GM12878 (cell line): ENCODE results near the gene ABHD14A. TPM values are rescaled to one million over a fixed set of nuclear protein-coding genes. Genes with fewer than 3 reads are reported as not detected.

Experiments
- ATAC-seq: fragments of 200-7000 bp; cut with Tn5 transposase; 3 replicates; pipeline ENCODE4 v1.9.1; 2020; ENCODE audit warnings: mild to moderate bottlenecking, moderate library complexity
- BruUV-seq: library from RNA; stranded (reverse); fragments of 400-500 nt; replicated peaks from 2 replicates; lab custom pipeline; 2021; lab: Mats Ljungman, UMichigan
- CTCF ChIA-PET: fragments of 300-600 bp; sonication (Branson Sonifier 250); formaldehyde crosslinking; extraction: SDS; loops from one replicate; lab custom pipeline; 2021; ENCODE audit warnings: inconsistent platforms; lab: Yijun Ruan, JAX
- POLR2A ChIA-PET: fragments of 350-600 bp; formaldehyde crosslinking; extraction: SDS; loops from one replicate; lab custom pipeline; 2021; ENCODE audit warnings: inconsistent platforms; lab: Charles Lee
- RAD21 ChIA-PET: fragments of 300-600 bp; sonication (Branson Sonifier 250); formaldehyde crosslinking; loops from one replicate; lab custom pipeline; 2023; ENCODE audit warnings: antibody characterized with exemption; ENCODE audit not compliant: unreplicated experiment; lab: Charles Lee
- SMC1A ChIA-PET: fragments of 300-600 bp; sonication (Branson Sonifier 250); formaldehyde crosslinking; loops from one replicate; lab custom pipeline; 2023; ENCODE audit not compliant: unreplicated experiment, uncharacterized antibody; lab: Charles Lee
- DNase-seq: peaks from one replicate; pipeline ENCODE4 v3.0.0-alpha.2; 2011; ENCODE audit warnings: low read depth, low spot score
- FAIRE-seq: peaks from 3 replicates; lab custom pipeline; 2011; peaks lifted over from hg19 to GRCh38; lab: Jason Lieb, UNC
- H2AFZ ChIP-seq: 2 replicates; pipeline ENCODE4 v1.6.0; 2011; ENCODE audit warnings: low read depth, low read length, control low read depth; ENCODE audit not compliant: control insufficient read depth
- H3K27ac ChIP-seq: 2 replicates; pipeline ENCODE4 v1.5.1; 2011; ENCODE audit warnings: control low read depth; ENCODE audit not compliant: control insufficient read depth, insufficient read depth
- H3K27me3 ChIP-seq, 2 experiments: replicated peaks in 1 of 2; 2 replicates each; pipeline versions ENCODE4 v1.6.0 to v1.6.1; 2011; ENCODE audit warnings: low read length in 1 of 2; ENCODE audit not compliant: control insufficient read depth in 2 of 2, insufficient read depth in 2 of 2
- H3K36me3 ChIP-seq, 2 experiments: 2 replicates each; pipeline ENCODE4 v1.5.1; 2011; ENCODE audit warnings: low read length in 1 of 2; ENCODE audit not compliant: control insufficient read depth in 2 of 2, insufficient read depth in 2 of 2
- H3K4me1 ChIP-seq: 2 replicates; pipeline ENCODE4 v1.6.1; 2011; ENCODE audit warnings: mild to moderate bottlenecking, low read length, moderate library complexity, mixed read lengths; ENCODE audit not compliant: control insufficient read depth, insufficient read depth
- H3K4me2 ChIP-seq: 2 replicates; pipeline ENCODE4 v1.6.0; 2011; ENCODE audit warnings: control low read depth; ENCODE audit not compliant: control insufficient read depth, insufficient read depth
- H3K4me3 ChIP-seq: fragments of 200-600 bp; sonication (generic); 2 replicates; pipeline ENCODE4 v1.5.1; 2016
- H3K79me2 ChIP-seq: 2 replicates; pipeline ENCODE4 v1.6.0; 2011; ENCODE audit warnings: low read length; ENCODE audit not compliant: control insufficient read depth, insufficient read depth
- H3K9ac ChIP-seq: 2 replicates; pipeline ENCODE4 v1.8.0; 2011; ENCODE audit warnings: low read length, control low read depth, mixed read lengths; ENCODE audit not compliant: control insufficient read depth, insufficient read depth
- H3K9me3 ChIP-seq: replicated peaks from 3 replicates; pipeline ENCODE4 v1.5.1; 2011; ENCODE audit warnings: mild to moderate bottlenecking, low read length; ENCODE audit not compliant: control insufficient read depth, insufficient read depth
- H4K20me1 ChIP-seq: 2 replicates; pipeline ENCODE4 v1.6.0; 2011; ENCODE audit not compliant: control insufficient read depth, insufficient read depth
- BCL11A ChIP-seq: IDR thresholded peaks from 2 replicates; pipeline ENCODE4 v1.6.1; 2011; ENCODE audit warnings: low read depth, low read length
- EGR1 ChIP-seq, 2 experiments: IDR thresholded peaks; 1 replicate in 1 of 2; 2 replicates in 1 of 2; pipeline ENCODE4 v1.6.1; 2011 to 2012; ENCODE audit warnings: low read depth in 2 of 2, low read length in 2 of 2, borderline replicate concordance in 1 of 2, mild to moderate bottlenecking in 1 of 2, moderate library complexity in 1 of 2
- FOXK2 ChIP-seq: fragments of 450-650 bp; IDR thresholded peaks from 2 replicates; pipeline ENCODE4 v1.6.1; 2017; ENCODE audit warnings: mild to moderate bottlenecking, moderate library complexity
- JUNB ChIP-seq: IDR thresholded peaks from 2 replicates; pipeline ENCODE4 v1.6.1; 2016; ENCODE audit warnings: antibody characterized with exemption, mild to moderate bottlenecking
- JUND ChIP-seq: IDR thresholded peaks from 2 replicates; pipeline ENCODE4 v1.6.1; 2012; ENCODE audit warnings: low read depth, mild to moderate bottlenecking, low read length, improper control_type of control experiment, moderate library complexity
- LARP7 ChIP-seq: fragments of 450-650 bp; IDR thresholded peaks from 2 replicates; pipeline ENCODE4 v1.6.1; 2017; ENCODE audit warnings: mild to moderate bottlenecking
- MEF2A ChIP-seq: IDR thresholded peaks from 2 replicates; pipeline ENCODE4 v1.6.1; 2011; ENCODE audit warnings: low read depth, mild to moderate bottlenecking, low read length, moderate library complexity; ENCODE audit not compliant: insufficient read depth
- MYB ChIP-seq: fragments of 150-350 bp; IDR thresholded peaks from 2 replicates; pipeline ENCODE4 v1.6.1; 2014; ENCODE audit warnings: mild to moderate bottlenecking, low read depth, low read length, borderline replicate concordance
- NR2C2 ChIP-seq: IDR thresholded peaks from 2 replicates; pipeline ENCODE4 v1.6.1; 2011; ENCODE audit warnings: borderline replicate concordance, low read depth; ENCODE audit not compliant: control insufficient read depth, insufficient read length
- POLR2A ChIP-seq: IDR thresholded peaks from 2 replicates; pipeline ENCODE4 v1.6.1; 2011; ENCODE audit warnings: low read depth, mild to moderate bottlenecking, low read length
- POLR2AphosphoS2 ChIP-seq: IDR thresholded peaks from 2 replicates; pipeline ENCODE4 v1.6.1; 2011; ENCODE audit warnings: low read depth, mild to moderate bottlenecking, low read length, improper control_type of control experiment, moderate library complexity
- POU2F2 ChIP-seq: IDR thresholded peaks from 3 replicates; pipeline ENCODE4 v1.6.1; 2011; ENCODE audit warnings: low read depth, mild to moderate bottlenecking, low read length, borderline replicate concordance
- SIN3A ChIP-seq: IDR thresholded peaks from 2 replicates; pipeline ENCODE4 v1.6.1; 2012; ENCODE audit warnings: low read depth, low read length, improper control_type of control experiment
- YBX1 ChIP-seq: fragments of 450-650 bp; IDR thresholded peaks from 2 replicates; pipeline ENCODE4 v1.6.1; 2016; ENCODE audit warnings: antibody characterized with exemption
- ZNF384 ChIP-seq: IDR thresholded peaks from 2 replicates; pipeline ENCODE4 v1.6.1; 2012; ENCODE audit warnings: low read depth, mild to moderate bottlenecking, low read length, improper control_type of control experiment, borderline replicate concordance
- ZNF622 ChIP-seq: fragments of 450-650 bp; IDR thresholded peaks from 2 replicates; pipeline ENCODE4 v1.6.1; 2017; ENCODE audit warnings: mild to moderate bottlenecking, inconsistent platforms
- ZSCAN29 ChIP-seq: fragments of 450-650 bp; IDR thresholded peaks from 2 replicates; pipeline ENCODE4 v1.6.1; 2017; ENCODE audit warnings: mild to moderate bottlenecking, moderate library complexity
- WGBS: methylation state at CpG from one replicate; pipeline ENCODE4 v1.1.6; 2016; ENCODE audit warnings: low lambda C conversion rate; ENCODE audit not compliant: insufficient replicate concordance, insufficient coverage; ENCODE audit errors: missing lambda C conversion rate; 5-methylcytosine and 5-hydroxymethylcytosine counted together
- in situ Hi-C: fragments of 300-500 bp; cut with MboI; formaldehyde crosslinking; loops from 9 replicates; pipeline ENCODE4 v1.14.3; 2018; ENCODE audit warnings: mixed read lengths
- intact Hi-C: fragments of 100-400 bp; cut with micrococcal nuclease; formaldehyde crosslinking; loops from one replicate; pipeline ENCODE4 v1.14.2; 2022; ENCODE audit not compliant: unreplicated experiment
- polyA plus RNA-seq, 11 experiments: library from polyadenylated mRNA; depleted of rRNA in 4 of 11; unstranded in 6 of 11; stranded (reverse) in 5 of 11; fragments of >200 nt; fragmentation: Nextera tagmentation in 4 of 11; fragmentation: Illumina TruSeq in 1 of 11; extraction: Ambion mirVana in 4 of 11; extraction: Trizol in 1 of 11; gene quantifications; 1 replicate in 1 of 11; 2 replicates in 10 of 11; pipeline versions ENCODE4 v1.2.1 to v1.2.3, GENCODE V29; 2011 to 2016; ENCODE audit warnings: inconsistent platforms in 2 of 11, missing spikeins in 2 of 11, low read depth in 1 of 11
- total RNA-seq, 4 experiments: library from RNA; depleted of rRNA in 3 of 4; stranded (reverse); fragments of >200 nt in 3 of 4; fragmentation: Illumina TruSeq in 1 of 4; extraction: Trizol in 1 of 4; gene quantifications; 2 replicates each; pipeline versions ENCODE4 v1.2.1 to v1.2.3, GENCODE V29; 2013 to 2021
- TF ChIP-seq, protein P1 (sequence below): IDR thresholded peaks from 2 replicates; pipeline ENCODE4 v1.6.1; 2011; ENCODE audit warnings: low read depth, low read length, improper control_type of control experiment, borderline replicate concordance
- TF ChIP-seq, protein P2 (sequence below): IDR thresholded peaks from 2 replicates; pipeline ENCODE4 v1.6.1; 2011; ENCODE audit warnings: borderline replicate concordance, low read depth, mild to moderate bottlenecking, moderate library complexity, low read length; ENCODE audit not compliant: insufficient read depth, poor library complexity, severe bottlenecking

Gene ABHD14A
- total and polyA plus RNA-seq, 10 of the 15 experiments (the other 5 are each of a cell fraction or from before 2014, with no cell fraction given): 1.2 to 27.0 (median 7.9) TPM

DNA sequence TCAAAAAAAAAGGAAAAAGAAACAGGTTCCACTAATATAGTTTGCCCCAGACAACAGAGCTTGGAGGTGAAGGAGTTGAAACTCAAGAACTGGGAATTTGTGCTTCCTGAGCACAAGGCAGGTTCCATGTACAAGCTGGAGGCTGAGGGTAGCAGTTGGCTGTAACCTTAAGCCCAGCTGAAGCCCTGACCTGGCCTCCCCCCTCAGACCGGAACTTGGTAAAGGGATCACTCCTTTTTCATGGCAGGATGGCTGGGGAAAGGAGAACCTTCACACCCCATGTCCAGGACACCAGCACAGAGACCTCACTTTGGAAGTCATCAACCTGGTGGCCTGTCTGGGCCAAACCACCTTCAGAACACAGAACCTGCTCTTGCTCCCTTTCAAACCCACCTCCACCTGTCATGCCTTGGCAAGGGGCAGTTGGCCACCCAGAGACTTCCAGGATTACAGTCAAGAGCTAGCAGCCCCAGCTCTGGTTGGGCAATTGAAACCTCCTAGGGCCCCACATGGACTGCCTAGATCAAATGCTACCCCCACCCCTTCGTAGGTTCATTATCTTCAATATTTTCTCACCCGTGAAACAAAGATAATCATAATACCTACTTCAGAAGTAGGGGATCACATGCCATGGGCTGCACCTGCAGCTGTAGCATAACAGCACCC is 17.3 kb downstream of the ABHD14A start:
- no peak overlapping the region for H3K4me2 ChIP-seq
- ChIA-PET RAD21 (no interaction called here), POLR2A (interaction anchor here (0.6 to 1.5 kb wide), 2 partner anchors 10 to 24 kb away, joined by 5 to 9 read pairs; no protein-coding TSS in a partner anchor), SMC1A (interaction anchor here (1.0 kb wide), 1 partner anchor 49 kb away, joined by 5 read pairs; the partner anchor contains the start of gene PARP3), CTCF (interaction anchor here (0.6 to 1.6 kb wide), 9 partner anchors 9 to 131 kb away, joined by 3 to 7 read pairs (median 4); partner anchors contain the start of genes ABHD14A, ABHD14B, ACY1 and DUSP7)
- 0 out of 2 replicates have a peak, but pooled peaks cover 6% of the 10 kb centered on the region for H4K20me1 ChIP-seq
- H3K9me3 ChIP-seq: no peaks in the 10 kb centered on the region
- in situ Hi-C loops: no loop called here
- intact Hi-C loops: no loop called here
- no peak for ATAC-seq
- H3K4me3 ChIP-seq: no peak overlapping the region
- no peaks in the 10 kb centered on the region for H3K27me3 ChIP-seq
- no peak overlapping the region for H3K27ac ChIP-seq
- DNase-seq: no peak
- no peak overlapping the region for H2AFZ ChIP-seq
- BruUV-seq: no TSS peak
- peaks cover 14 to 16% of the 10 kb centered on the region in 2 experiments for H3K36me3 ChIP-seq
- H3K79me2 ChIP-seq: peaks cover 33% of the 10 kb centered on the region
- no peak for FAIRE-seq
- WGBS: 99% methylated on average over 3 of the region's 3 CpGs
- peaks cover 9% of the 10 kb centered on the region for H3K4me1 ChIP-seq
- H3K9ac ChIP-seq: 0 out of 2 replicates have a peak overlapping the region, but pooled peaks have one; percentile 0
- TF ChIP-seq, protein P1, sequence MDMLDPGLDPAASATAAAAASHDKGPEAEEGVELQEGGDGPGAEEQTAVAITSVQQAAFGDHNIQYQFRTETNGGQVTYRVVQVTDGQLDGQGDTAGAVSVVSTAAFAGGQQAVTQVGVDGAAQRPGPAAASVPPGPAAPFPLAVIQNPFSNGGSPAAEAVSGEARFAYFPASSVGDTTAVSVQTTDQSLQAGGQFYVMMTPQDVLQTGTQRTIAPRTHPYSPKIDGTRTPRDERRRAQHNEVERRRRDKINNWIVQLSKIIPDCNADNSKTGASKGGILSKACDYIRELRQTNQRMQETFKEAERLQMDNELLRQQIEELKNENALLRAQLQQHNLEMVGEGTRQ: no peak
- TF ChIP-seq NR2C2 (no peak), ZNF384 (no peak), MEF2A (no peak), MYB (no peak), YBX1 (no peak), JUND (no peak), POU2F2 (0 out of 3 replicates have a peak, but pooled peaks have one; percentile 41), POLR2A (peak; percentile 71), SIN3A (no peak), LARP7 (no peak), EGR1 (IDR thresholded peaks at IDR 0.05; ENCODE audit: borderline replicate concordance in 1 of 2, low read depth in 2 of 2, low read length in 2 of 2) (no peak), FOXK2 (no peak), BCL11A (no peak), ZSCAN29 (no peak), ZNF622 (no peak), JUNB (no peak), POLR2AphosphoS2 (peak; percentile 67)
- TF ChIP-seq, protein P2, sequence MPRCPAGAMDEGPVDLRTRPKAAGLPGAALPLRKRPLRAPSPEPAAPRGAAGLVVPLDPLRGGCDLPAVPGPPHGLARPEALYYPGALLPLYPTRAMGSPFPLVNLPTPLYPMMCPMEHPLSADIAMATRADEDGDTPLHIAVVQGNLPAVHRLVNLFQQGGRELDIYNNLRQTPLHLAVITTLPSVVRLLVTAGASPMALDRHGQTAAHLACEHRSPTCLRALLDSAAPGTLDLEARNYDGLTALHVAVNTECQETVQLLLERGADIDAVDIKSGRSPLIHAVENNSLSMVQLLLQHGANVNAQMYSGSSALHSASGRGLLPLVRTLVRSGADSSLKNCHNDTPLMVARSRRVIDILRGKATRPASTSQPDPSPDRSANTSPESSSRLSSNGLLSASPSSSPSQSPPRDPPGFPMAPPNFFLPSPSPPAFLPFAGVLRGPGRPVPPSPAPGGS: peak; percentile 45
